ENCODE results near the gene C14orf119.

Gene C14orf119

GRCh38 chr14:23062002-23062401, 33.3 kb upstream of the C14orf119 start:
- no peak for FAIRE-seq

DNA sequence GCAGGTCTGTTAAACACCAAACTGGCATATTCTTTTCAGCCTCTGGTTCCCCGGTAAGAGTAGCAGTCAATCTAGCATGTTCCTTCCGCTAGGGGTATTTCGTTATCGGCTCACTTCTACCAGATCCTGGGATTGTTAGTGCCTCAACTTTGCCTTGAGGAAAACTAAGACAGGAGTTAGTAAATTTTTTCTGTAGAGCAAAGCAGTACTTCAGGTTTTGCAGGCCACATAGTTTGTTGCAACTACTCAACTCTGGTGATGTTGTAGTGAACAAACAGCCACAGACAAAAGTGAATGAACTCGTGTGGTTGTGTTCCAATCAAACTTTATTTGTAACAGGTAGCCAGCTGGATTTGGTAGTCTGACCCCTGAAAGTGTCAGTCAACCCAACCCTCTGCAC, 31.7 kb upstream of the C14orf119 start:
- no peak for FAIRE-seq

- no peak for FAIRE-seq
Observed at GRCh38 chr14:23066368-23066767, 28.9 kb upstream of the C14orf119 start.

DNA sequence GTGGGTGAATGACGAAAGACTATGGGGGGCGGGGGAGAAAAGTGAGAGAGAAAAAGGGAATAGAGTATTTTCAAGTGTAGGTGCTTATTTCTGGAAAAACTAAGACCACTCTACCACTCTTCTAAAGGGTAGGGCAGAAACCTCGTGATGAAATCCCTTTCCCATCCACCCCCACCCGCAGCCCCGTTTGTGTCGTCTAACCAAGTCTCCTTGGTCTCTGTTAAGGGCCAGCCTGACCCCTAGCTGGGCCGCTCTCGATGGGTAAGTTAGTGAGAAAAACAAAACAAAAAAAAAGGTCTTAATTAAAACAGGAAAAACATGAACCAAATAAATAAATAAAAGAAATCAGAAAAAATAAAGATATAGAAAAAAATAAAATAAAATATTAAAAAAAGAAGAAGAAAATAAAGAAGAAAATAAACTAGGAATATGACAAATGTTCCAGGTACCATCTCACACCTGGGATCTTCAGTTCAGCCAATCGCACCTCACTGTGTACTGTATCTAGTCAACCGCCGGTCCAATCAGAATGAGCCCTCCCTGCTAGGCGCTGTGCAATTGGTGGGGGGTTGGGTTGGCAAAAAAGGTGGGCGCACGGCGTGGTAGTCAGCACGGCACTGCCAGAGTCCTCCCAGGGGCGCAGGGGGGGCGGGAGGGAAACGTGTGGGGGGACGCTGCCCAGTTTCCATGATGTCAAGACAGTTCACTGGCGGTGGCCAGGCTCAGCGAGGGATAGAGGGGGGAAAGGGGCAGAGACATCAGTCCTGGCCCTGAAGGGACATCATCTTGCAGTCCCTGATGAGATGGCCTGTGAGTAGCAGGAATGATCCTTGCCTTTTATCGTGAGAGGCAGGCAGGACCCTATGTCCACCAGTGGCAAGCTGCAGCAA, 28.2 kb upstream of the C14orf119 start:
- no peak for FAIRE-seq

DNA sequence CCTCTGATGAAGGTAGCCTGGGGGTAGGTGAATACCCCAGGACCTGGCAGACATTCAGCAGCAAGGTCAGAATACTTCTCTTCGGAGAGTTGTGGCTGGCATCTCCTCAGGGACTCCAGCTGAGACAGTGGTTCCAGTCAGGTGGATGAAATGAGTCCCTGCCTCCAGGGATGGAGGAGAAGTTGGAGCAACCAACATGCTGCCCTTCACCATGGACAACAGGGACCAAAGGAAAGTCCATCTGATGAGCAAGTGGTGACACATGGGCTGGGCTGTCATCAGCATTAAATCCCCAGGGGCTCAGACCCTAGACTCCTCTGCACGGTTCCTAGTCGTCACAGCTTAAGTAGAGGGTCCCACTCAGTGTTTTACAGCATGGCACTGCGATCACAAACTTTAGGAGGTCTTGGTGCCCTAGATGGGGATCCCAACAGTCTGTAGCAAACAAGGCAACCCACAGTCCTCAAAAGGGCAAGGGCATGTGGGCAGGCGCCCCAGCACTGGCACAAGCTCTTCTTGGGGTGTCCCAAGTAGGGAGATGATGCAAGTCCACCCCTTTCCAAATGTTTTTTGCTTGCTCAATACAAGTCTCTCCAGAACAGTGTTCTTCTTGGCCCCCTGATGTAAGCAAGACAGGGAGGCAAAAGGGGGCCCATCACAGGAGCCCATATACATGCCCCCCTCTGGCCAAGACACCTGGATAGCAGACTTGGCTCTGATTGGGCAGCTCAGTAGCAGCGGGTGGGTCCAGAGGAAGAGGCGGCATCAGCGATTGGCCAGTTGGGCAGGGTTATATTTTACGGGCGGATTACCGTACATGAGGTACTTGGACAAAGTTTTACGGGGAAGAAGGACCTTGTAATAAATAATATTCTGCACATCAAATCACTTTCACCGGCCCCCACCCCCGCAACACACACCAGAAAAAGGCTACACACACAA, 27.2 kb upstream of the C14orf119 start:
- FAIRE-seq = no peak

DNA sequence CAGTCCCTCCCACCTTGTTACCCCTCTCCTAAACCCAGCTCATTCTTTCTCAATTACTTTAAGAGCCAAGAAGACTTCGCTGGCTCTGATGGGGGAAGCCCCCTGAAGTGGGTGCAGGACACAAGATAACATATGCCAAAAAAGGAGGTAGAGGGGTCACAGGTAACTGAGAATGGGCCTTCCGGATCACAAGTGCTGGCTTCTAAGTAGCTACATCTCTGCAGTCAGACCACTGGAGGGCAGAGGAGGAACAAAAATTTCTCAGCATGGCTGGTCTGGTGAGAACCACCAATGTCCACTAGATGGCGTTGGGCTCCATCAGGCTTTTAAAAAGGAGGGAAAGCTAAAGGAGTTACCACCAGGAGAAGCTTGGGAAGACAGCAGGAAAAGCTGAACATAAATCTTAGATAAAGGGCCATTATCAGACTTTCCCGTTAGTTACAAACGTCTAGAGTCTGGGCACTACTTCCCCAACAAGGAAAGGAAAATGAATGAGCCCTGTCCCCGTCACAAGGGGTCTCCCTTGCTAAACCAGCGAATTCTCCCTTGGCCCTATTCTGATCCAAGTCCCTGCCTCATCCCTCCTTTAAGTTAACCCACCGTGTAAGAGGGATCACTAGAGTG, 26.4 kb upstream of the C14orf119 start:
- FAIRE-seq = peak; percentile 21

DNA sequence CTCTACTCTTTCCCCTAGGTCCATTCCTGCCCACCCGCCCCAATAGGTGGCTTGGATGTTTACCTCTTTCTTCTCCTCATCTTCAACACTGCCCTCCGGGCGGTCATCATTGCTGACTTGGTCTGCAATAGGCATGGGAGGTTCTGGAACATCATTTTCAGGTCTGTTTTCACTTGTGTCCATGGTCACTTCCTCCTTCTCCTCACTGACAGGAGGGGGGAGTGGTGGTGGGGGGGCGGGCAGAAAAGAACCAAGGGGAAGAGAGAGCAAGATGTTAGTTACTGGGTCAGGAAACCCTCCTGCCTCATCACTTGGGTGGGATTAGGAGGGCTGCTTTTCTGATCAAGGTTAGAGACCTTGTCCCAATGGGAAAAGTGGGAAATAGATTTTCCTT, 25.9 kb upstream of the C14orf119 start:
- no peak for FAIRE-seq

- no peak for FAIRE-seq
Observed at GRCh38 chr14:23070262-23071129, 24.8 kb upstream of the C14orf119 start.

DNA sequence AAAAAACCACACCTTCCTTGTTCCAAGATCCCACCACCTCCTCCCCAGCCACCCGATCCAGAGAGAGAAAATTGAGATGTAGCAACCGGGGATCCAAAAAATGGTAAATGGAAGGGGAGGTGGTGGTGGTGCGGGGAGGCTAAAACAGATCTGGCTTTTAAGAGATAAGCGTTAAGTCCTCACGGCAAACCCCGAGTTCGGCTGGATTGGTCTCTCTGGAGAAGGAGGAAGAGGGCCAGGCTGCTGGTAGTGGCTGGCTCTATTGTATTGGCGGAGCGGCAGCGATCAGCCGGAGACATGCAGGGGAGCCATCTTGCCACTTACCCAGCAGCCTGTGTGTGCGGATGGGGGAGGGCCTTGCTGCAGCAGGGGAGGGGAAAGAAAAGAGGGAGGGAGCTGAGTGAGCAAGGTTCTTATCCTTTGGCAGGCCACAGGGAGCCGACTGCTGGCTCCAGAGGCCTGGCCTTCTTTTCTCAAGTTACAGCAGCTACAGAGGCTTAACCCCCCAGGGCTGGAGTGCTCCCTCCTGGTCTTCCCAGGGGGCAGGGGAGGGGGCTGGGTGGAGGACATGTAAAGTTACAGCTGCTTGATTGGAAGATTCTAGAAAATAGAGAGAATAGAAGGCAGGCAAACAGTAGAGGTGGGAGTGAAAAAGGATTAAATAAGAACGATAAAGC, 23.9 kb upstream of the C14orf119 start:
- no peak for FAIRE-seq

DNA sequence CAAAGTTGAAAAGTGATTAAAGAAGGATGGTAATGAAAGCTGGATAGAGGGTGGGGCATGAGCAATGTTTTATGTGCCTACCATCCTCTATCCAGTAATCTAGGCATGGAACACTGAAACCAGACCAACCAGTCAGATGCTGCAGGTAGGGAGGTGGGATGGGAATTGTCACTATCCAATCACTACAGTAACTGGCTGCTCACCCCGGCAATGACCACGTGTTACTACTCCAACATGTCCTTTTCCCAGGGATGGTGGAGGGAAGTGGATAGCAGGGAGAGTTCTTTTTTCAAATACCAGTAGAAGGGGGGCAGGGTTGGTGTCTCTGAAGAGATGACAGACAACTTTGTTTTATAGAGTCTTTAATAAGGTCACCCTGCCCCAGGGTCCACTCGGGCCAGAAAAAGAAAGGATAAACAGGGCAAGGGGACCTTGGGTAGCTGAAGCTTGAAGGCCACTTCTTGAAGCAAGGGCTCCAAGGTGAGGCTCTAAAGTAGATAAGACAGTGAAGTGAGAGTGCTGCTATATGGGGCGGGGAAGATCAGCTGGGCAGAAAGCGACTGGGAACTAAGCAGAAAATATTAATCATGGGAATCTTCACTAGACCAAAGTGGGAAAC, 23.3 kb upstream of the C14orf119 start:
- FAIRE-seq = no peak

DNA sequence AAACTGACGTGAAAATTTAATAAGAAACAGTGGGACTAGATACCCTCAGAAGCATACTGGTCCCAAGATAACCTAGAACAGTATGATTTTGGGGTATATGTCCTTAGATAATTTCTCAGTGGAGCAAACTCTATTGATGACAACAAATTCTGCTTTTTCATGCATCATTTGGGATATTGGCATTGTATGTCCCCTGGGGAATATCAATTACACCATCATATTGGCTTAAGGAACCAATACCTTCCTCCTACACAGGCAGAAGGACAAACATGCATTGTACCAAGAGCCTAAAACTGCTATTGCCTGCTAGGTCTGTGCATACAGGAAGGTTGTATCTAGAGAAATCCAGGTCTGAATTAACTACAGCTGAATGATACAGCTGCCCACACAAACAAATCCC, 20.4 kb upstream of the C14orf119 start:
- FAIRE-seq = no peak

GRCh38 chr14:23076785-23077408, 18.4 kb upstream of the C14orf119 start:
- FAIRE-seq = peak; percentile 17

GRCh38 chr14:23077962-23078361, 17.3 kb upstream of the C14orf119 start:
- no peak for FAIRE-seq

- no peak for FAIRE-seq
Observed at GRCh38 chr14:23078692-23079116, 16.6 kb upstream of the C14orf119 start.

- FAIRE-seq = no peak
Observed at GRCh38 chr14:23079716-23080115, 15.6 kb upstream of the C14orf119 start.

- no peak for FAIRE-seq
Observed at GRCh38 chr14:23080474-23080873, 14.8 kb upstream of the C14orf119 start.

DNA sequence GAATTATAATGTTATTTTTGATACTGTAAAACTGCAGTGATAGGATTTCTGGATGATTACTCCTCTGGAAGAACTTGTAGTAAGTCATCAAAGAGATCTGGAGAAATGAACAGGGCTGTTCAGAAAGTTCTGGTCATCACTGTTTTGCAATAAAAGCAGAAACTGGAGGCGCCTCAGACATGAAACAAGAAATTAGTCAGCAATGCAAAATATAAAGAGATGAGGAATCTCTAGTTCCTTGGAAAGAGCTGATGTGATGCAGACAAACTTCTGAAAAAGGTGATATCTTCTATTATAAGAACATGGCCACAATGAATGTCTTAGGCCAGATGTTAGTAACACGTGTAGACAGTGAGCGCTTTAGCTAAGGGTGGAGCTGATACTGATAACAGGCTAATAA, 9.8 kb upstream of the C14orf119 start:
- no peak for FAIRE-seq

DNA sequence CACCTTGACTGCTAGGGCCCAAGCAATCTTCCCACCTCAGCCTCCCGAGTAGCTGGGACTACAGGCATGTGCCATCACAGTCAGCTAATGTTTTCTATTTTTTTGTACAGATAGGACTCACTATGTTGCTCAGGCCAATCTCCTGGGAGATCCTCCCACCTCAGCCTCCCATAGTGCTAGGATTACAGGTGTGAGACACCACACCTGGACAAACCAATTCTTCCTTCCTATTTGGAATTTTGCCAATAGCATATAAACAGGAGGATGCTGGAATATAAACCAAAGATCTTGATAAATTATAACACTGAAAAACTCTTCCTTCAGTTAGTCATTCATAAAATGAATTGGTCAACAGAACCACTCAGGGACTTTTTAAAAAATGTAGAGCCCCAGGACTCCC, 8.7 kb upstream of the C14orf119 start:
- FAIRE-seq = no peak

GRCh38 chr14:23089498-23090253, 5.6 kb upstream of the C14orf119 start:
- no peak for FAIRE-seq

- no peak for FAIRE-seq
Observed at GRCh38 chr14:23090254-23090636, 5.1 kb upstream of the C14orf119 start.
